Measurements from ENCODE around the gene CHD1L. TPM values are rescaled to one million over a fixed set of nuclear protein-coding genes. Genes with fewer than 3 reads are reported as not detected.

CHD1L gene
- total RNA-seq, 2 donors from 2014 or later = 25.7 to 69.0 TPM

DNA sequence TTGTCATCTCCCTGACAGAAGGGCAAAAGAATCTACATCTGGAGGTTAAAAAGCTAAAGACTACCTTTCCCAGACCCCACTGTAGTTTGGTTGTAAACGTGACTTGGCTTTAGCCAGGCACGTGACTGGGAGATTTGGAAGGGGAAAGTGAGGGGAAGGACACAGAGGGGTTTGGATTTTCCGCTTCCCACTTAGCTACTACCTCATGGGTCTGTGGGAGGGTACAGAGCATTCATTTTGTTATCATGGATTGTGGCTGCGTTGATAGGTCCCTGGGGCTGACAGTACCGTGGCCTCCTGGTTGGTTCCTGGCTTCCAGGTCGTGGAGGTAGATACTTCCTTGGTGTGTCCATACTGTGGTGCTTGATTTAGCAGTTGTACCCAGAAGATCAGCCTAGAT lies 2.6 kb downstream of the CHD1L start:
- ATAC-seq = no peak
- DNase-seq (ENCODE audit: low spot score in 2 of 2) = no peak
- H3K27ac Mint-ChIP-seq = no peak overlapping the region

DNA sequence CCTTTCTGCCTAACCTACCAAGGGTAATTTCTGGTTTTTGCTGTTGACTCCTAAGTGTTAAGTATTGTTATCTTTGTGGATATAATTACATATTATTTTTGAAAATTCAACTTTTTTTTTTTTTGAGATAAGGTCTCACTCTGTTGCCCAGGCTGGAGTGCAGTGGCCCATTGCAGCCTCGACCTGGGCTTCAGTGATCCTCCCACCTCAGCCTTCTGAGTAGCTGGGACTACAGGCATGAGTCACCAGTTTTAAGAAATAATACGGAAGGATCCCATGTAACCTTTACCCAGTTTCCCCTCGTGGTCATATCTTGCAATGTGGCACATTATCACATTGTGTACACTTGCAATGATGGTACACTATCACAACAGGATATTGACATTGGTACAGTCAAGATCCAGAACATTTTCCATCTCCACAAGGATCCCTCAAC lies 3.1 kb downstream of the CHD1L start:
- H3K9me3 Mint-ChIP-seq = no peaks in the 10 kb centered on the region
- peaks cover 8 to 17% of the 10 kb centered on the region in 2 donors for H3K36me3 Mint-ChIP-seq
- H3K27ac Mint-ChIP-seq = no peak overlapping the region
- no peak for ATAC-seq
- DNase-seq (ENCODE audit: low spot score in 2 of 2) = no peak

More for the DNA sequence above, 2.6 kb downstream of the CHD1L start:
- Mint-ChIP-seq H3K9me3 (no peaks in the 10 kb centered on the region), H3K36me3 (peaks cover 8 to 17% of the 10 kb centered on the region in 2 donors)

DNA sequence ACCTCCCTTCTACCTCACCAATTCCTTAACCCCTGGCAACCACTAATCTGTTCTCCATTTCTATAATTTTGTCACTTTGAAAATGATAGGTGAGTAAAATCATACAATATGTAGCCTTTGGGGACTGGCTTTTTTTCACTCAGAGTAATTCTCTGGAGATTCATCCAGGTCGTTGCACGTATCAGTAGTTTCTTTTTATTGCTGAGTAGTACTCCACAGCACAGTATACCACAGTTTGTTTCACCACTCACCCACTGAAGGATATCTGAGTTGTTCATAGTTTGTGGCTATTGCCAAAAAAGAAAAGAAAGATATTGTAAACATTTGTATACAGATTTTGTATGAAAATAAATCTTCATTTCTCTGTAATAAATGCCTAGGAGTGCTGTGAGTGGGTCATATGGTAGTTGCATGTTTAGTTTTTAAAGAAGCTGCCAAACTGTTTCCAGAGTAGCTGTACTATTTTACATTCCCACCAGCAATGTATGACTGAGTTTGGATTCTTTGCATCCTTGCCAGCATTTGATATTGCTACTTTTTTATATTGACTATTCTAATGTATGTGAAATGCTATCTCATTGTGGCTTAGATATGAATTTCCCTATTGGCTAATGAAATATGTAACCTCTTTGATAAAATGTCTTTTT lies 3.7 kb downstream of the CHD1L start:
- no peak for ATAC-seq
- DNase-seq (ENCODE audit: low spot score in 2 of 2) = no peak
- Mint-ChIP-seq H3K36me3 (peaks cover 8 to 17% of the 10 kb centered on the region in 2 donors), H3K27ac (no peak overlapping the region), H3K9me3 (no peaks in the 10 kb centered on the region)

- Mint-ChIP-seq H3K27ac (peak overlapping the region in 1 of 2 donors; percentile 9), H3K9me3 (no peaks in the 10 kb centered on the region), H3K36me3 (peaks cover 9 to 18% of the 10 kb centered on the region in 2 donors)
- ATAC-seq (no peak), DNase-seq (ENCODE audit: low spot score in 2 of 2) (no peak)
Observed at GRCh38 chr1:147246910-147247655, 4.6 kb downstream of the CHD1L start.

GRCh38 chr1:147247656-147248238 lies 5.3 kb downstream of the CHD1L start:
- no peak for DNase-seq (ENCODE audit: low spot score in 2 of 2)
- ATAC-seq = no peak
- H3K27ac Mint-ChIP-seq = peak overlapping the region in 1 of 2 donors; percentile 9
- no peaks in the 10 kb centered on the region for H3K9me3 Mint-ChIP-seq
- H3K36me3 Mint-ChIP-seq = peaks cover 15 to 25% of the 10 kb centered on the region in 2 donors

DNA sequence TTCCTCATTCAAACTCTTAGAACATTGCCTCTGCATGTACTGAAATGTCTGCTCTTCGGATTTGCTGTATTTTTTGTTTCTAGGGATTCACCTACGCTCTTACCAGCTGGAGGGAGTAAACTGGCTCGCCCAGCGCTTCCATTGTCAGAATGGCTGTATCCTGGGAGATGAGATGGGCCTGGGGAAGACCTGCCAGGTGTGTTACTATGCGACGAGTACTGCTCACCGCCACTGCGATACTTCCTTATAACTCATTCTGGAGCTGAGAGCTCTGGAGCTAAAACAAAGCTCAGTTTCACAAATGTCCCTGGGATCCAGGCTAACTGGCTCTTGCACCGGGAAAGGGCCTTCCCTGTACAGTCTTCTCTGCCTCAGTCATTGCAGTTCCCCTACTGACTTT lies 10.1 kb downstream of the CHD1L start:
- ATAC-seq (no peak), DNase-seq (ENCODE audit: low spot score in 2 of 2) (no peak)
- Mint-ChIP-seq H3K9me3 (no peaks in the 10 kb centered on the region), H3K36me3 (peaks cover 16 to 21% of the 10 kb centered on the region in 2 donors), H3K27ac (no peak overlapping the region)

GRCh38 chr1:147260956-147261355 lies 18.5 kb downstream of the CHD1L start:
- Mint-ChIP-seq H3K27ac (no peak overlapping the region), H3K36me3 (peaks cover 11 to 30% of the 10 kb centered on the region in 2 donors)

GRCh38 chr1:147264158-147264768 lies 21.8 kb downstream of the CHD1L start:
- H3K36me3 Mint-ChIP-seq = peaks cover 10 to 45% of the 10 kb centered on the region in 2 donors

More at GRCh38 chr1:147260956-147261355, 18.5 kb downstream of the CHD1L start:
- H3K9me3 Mint-ChIP-seq = no peaks in the 10 kb centered on the region
- DNase-seq (ENCODE audit: low spot score in 2 of 2) (no peak), ATAC-seq (no peak)

DNA sequence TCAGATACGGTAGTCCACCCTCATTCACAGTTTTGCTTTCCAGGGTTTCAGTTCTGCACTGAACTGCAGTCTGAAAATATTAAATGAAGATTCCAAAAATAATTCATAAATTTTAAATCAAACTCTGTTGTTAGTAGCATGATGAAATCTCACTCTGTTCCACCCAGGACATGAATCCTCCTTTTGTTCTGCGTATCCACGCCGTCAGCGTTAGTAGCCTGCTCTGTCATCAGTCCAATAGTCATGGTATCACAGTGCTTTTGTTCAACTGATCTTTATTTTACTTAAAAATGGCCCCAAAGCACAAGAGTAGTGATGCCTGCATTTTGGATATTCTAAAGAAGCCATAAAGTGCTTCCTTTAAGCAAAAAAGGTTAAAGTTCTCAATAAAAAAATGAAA lies 23.9 kb downstream of the CHD1L start:
- H3K36me3 Mint-ChIP-seq = peaks cover 7 to 33% of the 10 kb centered on the region in 2 donors
- DNase-seq (ENCODE audit: low spot score in 2 of 2) = no peak
- no peak for ATAC-seq
- H3K27ac Mint-ChIP-seq = no peak overlapping the region
- H3K9me3 Mint-ChIP-seq = no peaks in the 10 kb centered on the region

More at GRCh38 chr1:147264158-147264768, 21.8 kb downstream of the CHD1L start:
- DNase-seq (ENCODE audit: low spot score in 2 of 2) = no peak
- Mint-ChIP-seq H3K9me3 (no peaks in the 10 kb centered on the region), H3K27ac (no peak overlapping the region)
- ATAC-seq = no peak

GRCh38 chr1:147267711-147268110 lies 25.2 kb downstream of the CHD1L start:
- no peak for ATAC-seq
- Mint-ChIP-seq H3K27ac (no peak overlapping the region), H3K36me3 (peaks cover 7 to 25% of the 10 kb centered on the region in 2 donors), H3K9me3 (no peaks in the 10 kb centered on the region)
- no peak for DNase-seq (ENCODE audit: low spot score in 2 of 2)

DNA sequence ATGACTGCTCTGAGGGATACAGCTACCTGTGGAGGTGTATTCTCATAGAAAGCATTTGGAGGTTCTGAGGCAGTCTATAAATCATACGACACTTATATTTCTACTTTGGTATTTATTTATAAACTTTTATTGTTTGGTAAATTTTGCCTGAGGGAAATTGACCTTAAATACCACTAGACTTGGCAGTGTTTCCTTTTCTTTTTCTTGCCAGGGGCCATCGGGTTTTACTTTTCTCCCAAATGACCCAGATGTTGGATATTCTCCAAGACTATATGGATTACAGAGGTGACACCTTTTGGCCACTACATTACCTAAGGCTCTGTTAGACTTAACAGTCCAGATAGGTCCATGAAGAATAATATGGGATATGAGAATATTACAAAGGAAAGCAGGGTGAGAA lies 28.2 kb downstream of the CHD1L start:
- H3K27ac Mint-ChIP-seq = no peak overlapping the region
- H3K9me3 Mint-ChIP-seq = no peaks in the 10 kb centered on the region
- DNase-seq (ENCODE audit: low spot score in 2 of 2) (no peak), ATAC-seq (no peak)
- H3K36me3 Mint-ChIP-seq = peaks cover 8 to 38% of the 10 kb centered on the region in 2 donors

DNA sequence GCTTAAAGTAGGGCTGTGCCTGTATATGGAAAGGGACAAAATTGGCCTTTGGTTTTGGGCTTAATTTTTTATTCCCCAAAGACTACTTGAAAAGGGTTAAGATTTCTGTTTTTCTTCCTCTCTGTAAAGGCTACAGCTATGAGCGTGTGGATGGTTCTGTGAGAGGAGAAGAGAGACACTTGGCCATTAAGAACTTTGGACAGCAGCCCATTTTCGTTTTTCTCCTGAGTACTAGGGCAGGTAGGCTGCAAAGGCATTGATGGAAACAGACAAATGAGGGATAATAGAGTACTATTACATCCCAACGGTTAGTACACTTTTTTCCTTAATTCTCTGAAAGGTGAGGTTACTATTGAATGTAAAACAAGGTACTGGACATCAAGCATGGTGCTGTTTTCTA lies 29.6 kb downstream of the CHD1L start:
- no peak overlapping the region for H3K27ac Mint-ChIP-seq
- H3K9me3 Mint-ChIP-seq = no peaks in the 10 kb centered on the region
- ATAC-seq (no peak), DNase-seq (ENCODE audit: low spot score in 2 of 2) (no peak)
- peaks cover 21 to 50% of the 10 kb centered on the region in 2 donors for H3K36me3 Mint-ChIP-seq

DNA sequence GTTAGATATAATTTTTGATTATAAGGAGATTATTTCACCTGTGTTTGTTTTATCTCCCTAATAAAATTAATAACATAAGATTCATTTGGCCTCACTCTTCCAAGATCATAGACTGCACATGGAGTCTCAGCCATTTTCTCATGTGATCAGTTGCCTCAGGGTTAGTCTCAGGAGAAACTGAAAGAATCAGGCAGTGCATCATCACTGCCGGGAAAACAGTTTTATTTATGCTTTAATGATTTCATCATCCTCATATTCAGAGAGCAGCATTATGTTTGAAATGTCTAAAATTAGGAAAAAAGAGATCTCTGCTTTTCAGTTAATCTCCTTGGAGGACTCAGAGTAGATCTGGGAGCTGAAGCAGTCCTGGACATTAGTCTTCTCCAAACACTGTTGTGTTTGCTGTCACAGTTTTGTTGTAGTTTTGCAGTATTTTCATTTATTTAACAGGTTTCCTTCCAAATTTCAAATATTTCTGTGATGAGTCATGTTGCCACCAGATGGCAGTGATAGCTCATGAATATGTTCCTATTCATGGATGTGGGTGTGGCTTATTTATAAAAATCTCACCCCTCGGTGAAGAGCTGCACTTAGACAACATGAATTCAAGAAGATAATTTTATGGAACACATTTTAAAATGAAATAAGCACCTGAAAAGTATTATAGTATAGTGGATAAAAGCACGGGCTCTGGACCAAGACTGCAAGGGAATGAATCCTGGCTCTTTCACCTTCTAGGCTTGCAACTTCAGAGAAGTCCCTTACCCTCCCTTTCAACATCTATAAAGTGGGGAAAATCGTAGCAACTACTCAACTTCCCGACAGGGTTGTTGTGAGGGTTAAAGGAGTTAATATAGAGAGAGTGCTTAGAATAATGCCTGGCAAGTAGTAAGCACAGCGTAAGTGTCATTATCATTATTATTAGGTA lies 31.2 kb downstream of the CHD1L start:
- Mint-ChIP-seq H3K36me3 (peaks cover 21 to 47% of the 10 kb centered on the region in 2 donors), H3K9me3 (no peaks in the 10 kb centered on the region), H3K27ac (no peak overlapping the region)
- peak in 1 of 2 donors; percentile 48 for ATAC-seq
- peak in 1 of 2 donors; percentile 21 for DNase-seq (ENCODE audit: low spot score in 2 of 2)

GRCh38 chr1:147281950-147282349 lies 39.5 kb downstream of the CHD1L start:
- H3K36me3 Mint-ChIP-seq = peaks cover 17 to 40% of the 10 kb centered on the region in 2 donors

GRCh38 chr1:147283011-147283410 lies 40.5 kb downstream of the CHD1L start:
- no peak overlapping the region for H3K27ac Mint-ChIP-seq
- peaks cover 15 to 41% of the 10 kb centered on the region in 2 donors for H3K36me3 Mint-ChIP-seq
- ATAC-seq (no peak), DNase-seq (ENCODE audit: low spot score in 2 of 2) (no peak)
- H3K9me3 Mint-ChIP-seq = no peaks in the 10 kb centered on the region

More at GRCh38 chr1:147281950-147282349, 39.5 kb downstream of the CHD1L start:
- DNase-seq (ENCODE audit: low spot score in 2 of 2) = no peak
- Mint-ChIP-seq H3K9me3 (no peaks in the 10 kb centered on the region), H3K27ac (no peak overlapping the region)
- no peak for ATAC-seq
